GM23338 (cell line): Measurements from ENCODE around the gene PLPP4. TPM values are rescaled to one million over a fixed set of nuclear protein-coding genes. Genes with fewer than 3 reads are reported as not detected.

ENCODE experiments used
- CREB1 ChIP-seq: fragments of 250-450 bp; sonication (Bioruptor Pico); IDR thresholded peaks from 2 replicates; pipeline ENCODE4 v1.5.0; 2020; ENCODE audit warnings: low read depth, mild to moderate bottlenecking, moderate library complexity
- EZH2 ChIP-seq: fragments of 200-600 bp; sonication (generic); IDR thresholded peaks from one replicate; pipeline ENCODE4 v1.8.0; 2017; ENCODE audit warnings: antibody characterized with exemption, mild to moderate bottlenecking, low read depth; ENCODE audit not compliant: unreplicated experiment
- EZH2phosphoT487 ChIP-seq: fragments of 200-600 bp; sonication (generic); IDR thresholded peaks from one replicate; pipeline ENCODE4 v1.8.1; 2018; ENCODE audit warnings: antibody characterized with exemption; ENCODE audit not compliant: unreplicated experiment
- POLR2AphosphoS5 ChIP-seq: IDR thresholded peaks from 2 replicates; pipeline ENCODE4 v1.6.1; 2016; ENCODE audit warnings: antibody characterized with exemption, low read depth
- REST ChIP-seq: IDR thresholded peaks from one replicate; pipeline ENCODE4 v1.6.1; 2018; ENCODE audit warnings: antibody characterized with exemption; ENCODE audit not compliant: unreplicated experiment
- STAT1 ChIP-seq: IDR thresholded peaks from one replicate; pipeline ENCODE4 v1.6.1; 2016; ENCODE audit warnings: antibody characterized with exemption; ENCODE audit not compliant: unreplicated experiment
- ZNF114 ChIP-seq: fragments of 250-450 bp; sonication (Bioruptor Pico); IDR thresholded peaks from 2 replicates; pipeline ENCODE4 v1.5.0; 2020; ENCODE audit warnings: mild to moderate bottlenecking, moderate library complexity
- ZNF462 ChIP-seq: fragments of 250-450 bp; sonication (Bioruptor Pico); IDR thresholded peaks from 2 replicates; pipeline ENCODE4 v1.5.0; 2020; ENCODE audit warnings: mild to moderate bottlenecking, moderate library complexity
- polyA plus RNA-seq: library from polyadenylated mRNA; unstranded; fragments of >200 nt; fragmentation: Nextera tagmentation; extraction: Ambion mirVana; gene quantifications from 2 replicates; pipeline ENCODE4 v1.2.1, GENCODE V29; 2016
- total RNA-seq: library from RNA; depleted of rRNA; stranded (reverse); fragments of >200 nt; shearing (Covaris generic); gene quantifications from 2 replicates; pipeline ENCODE4 v1.2.3, GENCODE V29; 2014

The PLPP4 gene
- total and polyA plus RNA-seq, 2 experiments from 2014 or later: 0.24 to 0.31 TPM

- TF ChIP-seq REST: no peak
- no peak for TF ChIP-seq EZH2
- TF ChIP-seq POLR2AphosphoS5: no peak
- no peak for TF ChIP-seq ZNF114
- no peak for TF ChIP-seq STAT1
- TF ChIP-seq CREB1 (CRISPR knock-in tag): no peak
- no peak for TF ChIP-seq ZNF462 (CRISPR knock-in tag)
- no peak for TF ChIP-seq EZH2phosphoT487
Observed at GRCh38 chr10:120429395-120429794, 27.6 kb upstream of the PLPP4 start (continued).
